HG03196 (cell line): ENCODE data around the gene STRA8.
A peak's percentile ranks its signal among the peaks of the same experiment; 100 is the strongest.

ENCODE experiments used
- ATAC-seq: cut with Tn5 transposase; IDR thresholded peaks from one replicate; pipeline ENCODE4 v1.9.1; 2021; ENCODE audit not compliant: unreplicated experiment

Gene STRA8

DNA sequence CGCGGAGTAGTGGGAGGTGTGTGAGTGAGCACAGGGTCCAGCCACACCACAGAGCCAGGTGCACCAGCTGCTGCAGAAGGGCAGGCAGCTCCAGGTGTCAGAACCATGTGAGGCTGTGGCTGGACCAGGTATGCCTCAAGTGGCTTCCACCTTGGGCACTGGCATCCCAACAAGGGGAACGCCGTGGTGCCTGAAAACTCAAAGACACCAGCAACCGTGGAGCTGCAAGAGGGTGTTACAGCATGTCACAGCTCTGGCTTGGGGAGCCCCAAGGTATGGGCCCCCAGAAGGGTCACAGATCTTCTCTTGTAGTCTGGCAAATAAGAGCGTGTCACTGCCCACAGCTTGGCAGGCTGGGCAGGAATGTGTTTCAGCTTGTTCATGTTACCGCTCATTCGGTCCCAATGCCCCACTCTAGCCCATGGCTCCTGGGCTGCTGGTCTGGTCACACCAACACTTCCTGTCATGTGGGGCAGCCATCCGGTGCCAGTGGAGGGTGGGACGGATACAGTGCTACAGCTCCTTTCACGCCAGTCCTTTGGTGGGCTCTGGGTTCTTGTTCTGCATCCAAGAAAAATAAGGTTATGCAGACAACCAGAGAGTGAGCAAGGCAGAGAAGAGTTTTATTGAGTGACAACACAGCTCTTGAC, 29.8 kb downstream of the STRA8 start:
- ATAC-seq: no peak

DNA sequence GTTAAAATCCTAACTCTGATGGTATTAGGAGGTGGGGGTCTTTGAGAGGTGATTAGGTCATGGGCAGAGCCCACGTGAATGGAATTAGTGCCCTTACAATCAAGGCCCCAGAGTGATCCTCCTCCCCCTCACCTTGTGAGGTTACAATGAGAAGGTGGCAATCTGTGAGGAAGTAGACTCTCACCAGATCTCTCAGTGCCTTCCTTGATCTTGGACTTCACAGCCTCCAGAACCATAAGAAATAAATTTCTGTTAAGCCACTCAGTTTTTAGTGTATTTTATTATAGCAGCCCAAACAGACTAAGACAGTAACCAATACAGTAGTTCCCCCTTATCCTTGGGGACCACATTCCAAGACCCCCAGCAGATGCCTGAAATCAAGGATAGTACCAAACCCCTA, 32.0 kb downstream of the STRA8 start:
- no peak for ATAC-seq

DNA sequence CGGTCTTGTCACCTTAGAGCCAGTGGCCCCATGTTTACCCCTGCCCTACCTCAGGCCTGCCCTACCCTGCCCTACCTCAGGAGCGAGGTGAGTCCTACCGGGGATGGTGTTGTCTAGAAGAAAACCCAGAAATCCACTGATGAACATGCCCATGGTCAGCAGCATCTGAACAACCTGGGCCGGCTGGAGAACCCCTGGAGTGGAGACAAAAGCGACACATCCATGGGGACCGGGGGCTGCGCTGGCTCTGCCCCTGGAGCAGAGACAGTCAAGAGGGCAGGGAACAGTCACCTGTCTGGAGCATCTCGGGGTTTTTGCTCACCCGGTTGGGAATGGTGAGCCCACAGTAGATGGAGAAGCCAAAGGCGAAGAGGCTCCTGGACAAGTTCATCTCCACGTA, 36.3 kb downstream of the STRA8 start:
- no peak for ATAC-seq

DNA sequence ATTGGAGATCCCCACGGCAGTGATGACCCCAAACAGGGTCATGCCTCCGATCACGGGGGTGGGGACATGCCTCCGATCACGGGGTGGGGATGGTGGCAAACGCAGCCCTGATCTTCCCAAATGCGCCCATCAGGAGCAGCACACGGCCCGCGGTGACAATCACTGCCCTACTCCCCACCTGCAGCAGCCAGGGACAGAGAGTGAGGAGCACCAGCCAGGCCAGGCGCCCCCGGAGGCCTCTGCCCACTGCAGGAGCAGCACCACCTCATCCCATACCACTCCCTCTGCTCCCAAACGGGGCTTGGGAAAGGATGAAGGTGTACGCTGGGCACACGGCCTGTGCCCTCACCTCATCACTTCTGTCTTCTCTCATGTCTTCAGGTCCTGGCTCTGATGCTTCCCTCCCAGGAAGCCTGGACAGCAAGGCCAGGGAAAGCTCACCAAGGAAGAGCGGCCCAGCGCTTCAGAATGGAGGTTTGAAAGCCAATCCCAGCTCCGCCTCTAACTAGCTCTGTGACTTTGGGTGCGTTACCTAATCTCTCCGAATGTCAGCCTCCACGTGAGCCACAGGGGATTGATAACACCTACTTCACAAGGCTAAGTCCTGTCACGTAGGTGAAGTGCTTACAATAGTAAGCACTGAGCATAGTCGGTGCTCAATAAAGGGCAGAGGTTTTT, 37.1 kb downstream of the STRA8 start:
- ATAC-seq: no peak

DNA sequence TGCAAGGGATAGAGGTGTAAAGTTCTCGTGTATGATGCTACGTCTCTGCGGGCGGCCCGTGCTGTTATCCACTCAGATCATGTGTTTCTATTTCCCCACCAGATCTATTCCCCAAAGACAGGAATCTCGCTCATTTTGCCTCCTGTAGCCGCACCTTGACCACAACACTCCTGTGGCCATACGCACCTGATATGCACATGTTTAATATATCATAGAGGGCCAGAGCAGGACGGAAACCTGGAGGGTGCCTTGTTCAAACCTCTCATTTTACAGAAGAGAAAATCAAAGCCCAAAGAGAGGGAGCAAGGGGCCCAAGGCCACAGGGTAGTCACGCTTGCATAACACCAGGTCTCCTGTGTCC, 37.6 kb downstream of the STRA8 start:
- ATAC-seq: no peak

DNA sequence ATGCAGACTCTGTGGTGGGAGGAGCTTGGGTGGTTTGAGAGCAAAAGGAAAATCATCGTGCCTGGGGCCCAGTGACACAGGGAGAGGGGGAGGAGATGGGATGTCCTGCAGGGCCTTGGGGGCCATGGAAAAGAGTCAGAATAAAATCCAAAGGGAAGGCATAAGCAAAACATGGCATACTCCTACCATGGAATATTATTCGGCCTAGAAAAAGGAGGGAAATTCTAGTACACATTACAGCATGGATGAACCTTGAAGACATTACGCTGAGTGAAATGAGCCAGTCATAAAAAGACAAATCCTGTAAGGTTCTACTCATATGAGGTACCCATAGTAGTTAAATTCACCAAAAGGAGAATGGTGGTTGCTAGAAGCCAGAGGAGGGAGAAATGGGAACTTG, 38.7 kb downstream of the STRA8 start:
- no peak for ATAC-seq

DNA sequence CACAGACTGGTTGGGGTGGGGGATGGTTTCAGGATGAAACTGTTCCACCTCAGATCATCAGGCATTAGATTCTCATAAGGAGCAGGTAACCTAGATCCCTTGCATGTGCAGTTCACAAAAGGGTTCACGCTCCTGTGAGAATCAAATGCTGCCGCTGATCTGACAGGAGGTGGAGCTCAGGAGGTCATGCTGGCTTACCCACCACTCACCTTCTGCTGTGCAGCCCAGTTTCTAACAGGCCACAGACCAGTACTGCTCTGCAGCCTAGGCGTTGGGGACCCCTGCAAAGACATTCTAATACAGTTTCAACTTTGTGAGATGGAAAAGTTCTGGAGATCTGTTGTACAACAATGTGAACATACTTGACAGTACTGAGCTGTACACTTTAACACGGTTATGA, 39.9 kb downstream of the STRA8 start:
- ATAC-seq: no peak

DNA sequence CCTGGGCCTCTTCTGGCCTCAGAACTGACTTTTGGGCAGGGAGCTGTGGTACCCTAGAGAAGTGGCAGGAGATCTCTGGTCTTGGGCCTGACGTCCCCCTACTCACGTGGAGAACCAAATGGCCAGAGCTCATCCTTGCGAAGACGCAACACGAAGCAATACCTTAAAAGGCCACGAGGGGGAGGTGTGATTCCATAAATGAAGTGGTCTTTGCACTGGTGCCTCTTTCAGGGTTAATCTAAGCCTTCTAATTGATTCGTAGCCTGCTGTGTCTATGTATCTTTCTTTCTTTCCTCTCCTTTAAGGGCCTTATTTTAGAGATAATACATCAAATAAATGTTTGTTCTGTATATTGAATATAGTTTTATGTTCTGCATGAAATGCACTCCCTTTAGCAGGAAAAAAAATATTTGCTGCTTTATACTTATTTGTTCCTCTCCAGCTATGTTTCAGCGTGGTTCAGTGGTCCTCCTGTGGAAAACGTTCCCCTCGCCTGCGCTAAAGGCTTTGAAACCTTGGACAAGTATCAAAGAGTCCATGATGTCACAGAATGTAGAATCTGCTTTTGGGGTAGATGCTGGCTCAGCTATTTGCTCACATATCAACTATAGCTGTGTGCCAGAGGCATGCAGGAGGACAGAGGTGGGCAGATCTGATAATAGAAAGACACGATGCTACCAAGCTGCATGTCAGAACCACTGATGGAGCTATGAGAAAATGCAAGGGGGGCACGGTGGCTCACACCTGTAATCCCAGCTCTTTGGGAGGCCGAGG, 41.0 kb downstream of the STRA8 start:
- peak; percentile 68 for ATAC-seq

DNA sequence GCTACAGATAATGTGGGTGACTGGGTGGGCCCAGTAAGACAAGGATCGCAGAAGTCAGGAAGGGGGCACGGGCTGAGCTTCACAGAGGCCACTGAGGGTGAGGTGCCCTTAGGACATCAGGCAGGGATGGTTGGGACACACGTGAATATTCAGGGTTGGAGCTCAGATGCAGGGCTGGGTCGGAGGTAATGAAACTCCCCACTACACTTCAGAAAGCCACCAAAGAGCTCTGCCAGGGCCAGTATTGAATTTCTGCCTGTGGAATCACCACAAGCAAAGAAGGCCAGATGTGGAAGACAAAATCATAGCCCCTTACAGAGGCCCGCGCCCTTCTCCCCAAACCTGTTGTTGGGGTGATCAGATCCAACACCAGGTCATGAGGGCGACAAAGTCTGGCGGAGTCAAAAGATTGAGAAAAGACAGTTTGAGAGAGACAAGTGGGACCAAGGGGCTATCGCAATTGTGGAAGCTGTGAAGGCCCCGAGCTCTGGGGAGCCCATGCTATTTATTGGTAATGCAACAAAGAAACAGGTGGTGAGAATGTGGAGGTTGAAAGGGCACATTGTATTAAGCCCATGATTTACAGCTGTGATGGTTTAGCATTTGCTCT, 42.4 kb downstream of the STRA8 start:
- ATAC-seq: no peak

DNA sequence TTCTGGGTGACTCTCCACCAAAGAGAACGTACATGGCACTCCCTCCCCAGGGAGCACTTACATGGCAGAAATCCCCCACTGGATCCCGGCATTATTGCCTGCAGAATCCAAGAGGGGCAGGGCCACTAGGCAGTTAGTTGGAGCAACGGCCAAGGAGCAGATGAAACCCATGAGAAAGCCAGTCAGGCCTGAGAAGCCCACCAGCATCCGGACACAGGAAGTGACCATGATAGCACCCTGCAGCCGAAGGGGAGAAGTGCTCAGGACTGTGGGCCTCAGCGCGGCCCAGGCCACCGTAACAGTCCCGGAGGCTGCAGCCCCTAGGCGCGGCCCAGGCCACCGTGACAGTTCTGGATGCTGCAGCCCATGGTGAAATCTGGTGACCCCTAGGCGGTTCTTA, 43.5 kb downstream of the STRA8 start:
- ATAC-seq: no peak

DNA sequence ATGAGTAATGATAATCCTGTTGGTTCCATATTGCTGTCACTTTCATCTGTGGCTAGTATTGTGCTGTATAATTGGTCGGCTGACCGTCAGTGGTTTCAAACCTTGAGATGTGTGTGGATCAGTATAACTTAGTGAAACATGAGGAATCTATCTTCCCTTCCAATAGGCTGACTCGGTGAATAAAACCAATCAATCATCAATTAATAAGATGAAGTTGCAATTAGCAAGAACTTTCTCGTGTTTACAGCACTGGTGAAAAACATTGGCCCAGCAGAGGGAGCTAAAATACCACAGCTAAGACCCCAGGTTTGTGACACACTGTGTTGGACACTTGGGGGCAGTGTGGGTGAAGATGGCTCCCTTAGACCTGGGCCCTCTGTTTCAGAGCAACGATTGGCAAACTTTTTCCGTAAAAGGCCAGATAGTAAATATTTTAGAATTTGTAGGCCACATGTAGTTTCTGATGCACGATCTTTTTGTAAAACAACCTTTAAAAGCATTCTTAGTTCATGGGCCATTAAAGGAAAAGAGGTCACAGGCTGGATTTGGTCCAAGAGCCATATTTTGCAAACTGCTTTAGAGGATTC, 47.8 kb downstream of the STRA8 start:
- peak; percentile 88 for ATAC-seq

DNA sequence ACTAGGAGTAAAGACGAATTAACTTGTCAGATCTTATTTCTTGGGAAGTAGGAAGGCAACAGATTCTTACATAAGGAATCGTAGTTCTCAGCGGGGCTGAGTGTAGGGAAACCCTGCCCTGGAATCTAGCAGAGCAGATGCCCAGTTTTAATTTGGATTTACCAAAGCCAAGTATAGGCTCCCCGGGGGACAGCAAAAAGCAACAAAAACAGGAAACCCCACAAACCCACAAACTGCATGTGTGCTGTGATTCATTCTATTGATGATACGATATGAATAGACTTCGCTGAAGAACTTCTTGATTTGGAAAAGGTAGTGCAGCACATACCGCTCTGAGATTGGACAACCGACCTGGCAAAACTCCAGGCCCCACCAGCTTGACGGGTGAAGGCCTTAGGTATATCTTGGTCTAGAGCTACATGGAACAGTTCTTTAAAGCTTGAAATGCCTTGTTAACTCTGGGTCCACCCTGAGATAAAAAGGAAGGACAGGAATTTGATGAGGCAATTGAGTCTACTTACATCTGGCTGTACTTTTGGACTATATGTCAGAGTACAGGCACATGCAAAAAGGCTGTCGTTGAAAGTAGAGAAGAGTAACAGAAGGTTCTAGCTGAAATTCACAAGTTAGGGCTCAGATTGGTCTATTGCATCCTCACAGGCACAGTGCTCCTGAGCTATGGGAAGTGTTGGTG, 49.1 kb downstream of the STRA8 start:
- no peak for ATAC-seq

DNA sequence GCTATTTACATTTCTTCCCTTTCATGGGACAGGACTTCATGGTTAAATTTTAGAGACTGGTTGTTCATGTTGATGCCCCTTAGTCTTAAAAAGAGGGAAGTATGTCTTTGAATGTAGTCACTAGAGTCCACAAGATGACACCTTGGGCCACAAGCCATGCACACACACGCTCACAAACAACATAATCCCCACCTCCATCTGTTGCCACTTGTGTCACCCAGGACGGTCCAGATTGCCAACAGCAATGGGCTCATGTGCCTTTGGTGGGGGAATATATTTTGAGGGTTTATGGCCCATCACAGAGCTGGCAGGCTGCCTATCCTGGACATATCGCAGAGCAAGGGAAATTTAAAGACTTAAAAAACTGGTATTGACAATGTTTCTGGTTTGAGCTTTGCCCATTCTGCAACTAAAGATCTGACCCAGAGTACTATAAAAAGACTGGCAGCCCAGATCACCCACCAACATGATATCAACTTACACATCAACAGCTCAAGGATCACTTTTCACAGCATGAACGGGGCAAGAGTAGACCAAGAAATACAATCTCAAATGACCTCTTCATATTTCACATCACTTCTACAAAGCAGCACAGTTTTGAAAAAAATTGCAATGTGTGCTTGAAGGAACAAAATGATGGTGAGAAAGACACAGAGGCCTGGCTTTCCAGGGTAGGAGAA, 50.5 kb downstream of the STRA8 start:
- ATAC-seq: no peak

DNA sequence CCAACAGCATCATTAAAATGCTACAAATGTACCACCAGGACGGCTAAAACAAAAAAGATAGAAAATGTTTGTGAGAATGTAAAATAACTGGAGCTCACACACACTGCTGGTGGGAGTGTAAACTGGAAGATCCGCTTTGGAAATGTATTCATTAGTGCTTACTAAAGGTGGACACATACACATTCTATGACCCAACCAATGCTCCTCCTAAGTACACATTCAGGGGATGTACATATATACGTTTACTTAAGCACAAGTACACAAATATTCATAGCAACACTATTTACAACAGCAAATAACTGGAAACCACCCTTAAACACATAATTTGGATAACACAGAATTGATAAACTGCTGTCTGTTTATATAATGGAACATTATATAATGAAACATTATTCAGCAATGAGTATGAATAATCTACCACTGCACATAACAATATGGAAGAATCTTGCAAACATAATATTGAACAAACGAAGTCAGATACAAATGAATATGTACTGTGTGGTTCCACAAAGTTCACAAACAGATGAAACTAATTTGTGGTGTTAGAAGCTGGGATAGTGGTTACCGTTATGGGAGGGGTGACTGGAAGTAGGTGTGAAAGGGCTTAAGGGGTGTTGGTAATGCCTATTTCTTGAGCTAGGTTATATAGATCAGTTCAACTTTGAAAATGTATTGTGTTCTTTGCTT, 52.1 kb downstream of the STRA8 start:
- ATAC-seq: no peak

DNA sequence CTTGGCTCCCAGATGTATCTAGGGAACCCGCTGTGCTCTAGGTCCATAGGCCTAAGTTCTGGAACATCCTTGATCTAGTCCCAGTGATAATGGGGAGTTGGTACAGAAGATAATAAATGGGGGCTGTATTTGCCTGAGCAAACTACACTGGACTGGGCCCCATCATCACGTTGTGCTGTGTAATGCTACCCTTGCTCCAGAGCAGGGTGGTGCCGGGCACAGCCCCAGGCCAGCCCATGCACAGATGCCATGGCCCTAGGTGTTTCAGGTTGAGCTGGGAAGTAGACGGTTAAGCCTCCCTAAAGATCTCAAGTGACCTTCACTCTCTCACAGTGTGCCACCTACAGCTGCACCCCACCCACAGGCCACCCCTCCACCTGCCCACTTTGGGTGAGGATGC, 53.2 kb downstream of the STRA8 start:
- ATAC-seq: no peak

DNA sequence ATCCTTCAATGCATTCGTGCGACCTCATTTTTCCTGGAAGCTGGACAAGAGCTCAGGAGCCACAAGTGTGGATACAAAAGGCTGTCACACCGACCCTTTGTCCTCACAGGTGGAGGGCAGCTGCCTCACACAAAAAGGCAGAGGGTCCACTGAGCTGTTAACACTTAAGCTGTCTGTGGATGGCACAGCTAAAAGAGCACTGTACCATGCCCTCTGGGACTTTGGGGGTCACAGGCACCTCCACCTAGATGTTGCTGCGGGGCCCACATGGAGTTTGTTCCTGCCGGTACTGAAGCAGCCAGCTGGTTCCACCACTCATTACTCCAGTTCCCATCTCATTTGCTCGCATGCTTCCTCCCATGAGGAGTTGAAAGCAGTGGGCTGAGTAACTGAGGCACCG, 57.0 kb downstream of the STRA8 start:
- no peak for ATAC-seq

DNA sequence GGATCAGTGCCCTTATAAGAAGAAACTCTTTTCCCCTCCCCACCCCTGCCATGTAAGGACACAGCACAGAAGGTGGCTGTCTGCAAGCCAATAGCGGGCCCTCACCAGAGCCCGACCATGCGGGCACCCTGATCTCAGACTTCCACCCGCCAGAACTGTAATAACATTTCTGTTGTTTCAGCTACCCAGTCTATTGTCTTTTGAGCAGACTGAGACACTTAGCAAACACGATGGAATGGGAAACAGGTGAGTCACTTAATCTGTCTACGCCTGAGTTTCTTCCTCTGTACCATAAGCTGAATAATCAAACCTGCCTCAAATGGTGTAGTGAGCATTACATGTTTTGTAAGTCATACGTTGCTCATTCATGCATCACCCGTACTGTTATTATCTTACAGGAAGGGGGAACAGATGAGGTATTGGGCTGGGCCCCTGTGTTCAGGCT, 58.2 kb downstream of the STRA8 start:
- ATAC-seq: no peak

DNA sequence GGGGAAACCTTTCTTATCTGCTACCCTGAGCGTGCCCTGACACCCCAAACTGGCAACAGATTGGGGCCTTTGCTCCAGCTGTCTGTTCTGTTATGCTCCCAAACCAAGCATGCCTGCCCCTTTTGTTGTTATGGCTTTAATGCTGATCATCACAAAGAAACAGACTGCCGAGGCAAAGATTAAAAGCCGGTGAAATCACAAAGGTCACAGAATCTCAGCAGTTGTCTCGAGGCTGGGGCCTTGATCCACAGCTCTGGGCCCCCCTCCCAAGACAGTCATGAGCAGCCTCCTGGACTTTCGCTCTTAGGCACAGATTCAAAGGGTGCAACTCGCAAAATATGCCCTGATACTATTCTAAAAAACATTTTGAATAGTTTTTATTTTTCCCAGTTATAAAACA, 65.6 kb downstream of the STRA8 start:
- ATAC-seq: no peak

DNA sequence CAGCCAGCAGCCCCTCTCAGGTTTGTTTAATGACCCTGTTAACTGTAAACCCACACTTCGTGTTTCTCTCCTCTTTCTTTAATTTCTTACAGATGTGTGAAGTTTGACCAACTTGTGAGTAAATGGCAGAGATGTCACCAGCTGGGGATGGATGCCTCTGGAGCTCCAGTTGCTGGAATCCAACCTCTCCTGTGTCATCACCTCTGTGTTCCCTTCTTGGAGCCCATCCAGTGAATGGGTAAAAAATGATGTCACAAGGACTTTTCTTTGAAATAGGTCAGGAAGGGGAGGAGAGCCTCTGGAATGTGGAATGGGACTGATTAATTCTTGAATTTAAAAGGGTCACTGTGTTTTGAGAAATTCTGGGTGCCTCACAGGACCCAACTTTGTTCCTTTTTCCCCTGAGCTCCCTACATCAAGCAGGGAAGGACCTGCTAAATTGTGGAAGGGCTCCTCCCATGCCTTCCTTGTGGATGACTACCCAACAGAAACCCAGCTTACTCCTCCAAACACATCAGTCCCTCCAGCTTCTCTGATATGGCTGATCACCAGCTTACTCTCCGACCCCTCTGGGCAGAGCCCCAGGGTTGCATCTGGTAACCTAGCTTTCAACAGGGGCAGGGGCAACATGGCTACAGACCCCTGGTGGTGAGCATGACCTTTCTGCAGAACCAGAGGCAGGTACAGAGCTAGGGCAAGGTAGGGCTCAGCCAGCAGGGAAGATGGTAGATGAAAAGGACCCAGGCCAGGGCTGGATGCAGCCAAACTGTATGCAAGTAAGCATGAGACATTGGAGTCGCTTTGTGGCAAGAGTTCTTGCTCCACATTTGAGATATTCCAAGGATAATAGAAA, 67.5 kb downstream of the STRA8 start:
- no peak for ATAC-seq
